Liver (tissue), 9 donors: Measurements from ENCODE around the gene NLGN4X. TPM values are rescaled to one million over a fixed set of nuclear protein-coding genes. Genes with fewer than 3 reads are reported as not detected.

Source experiments
- DNase-seq: peaks from one replicate; pipeline ENCODE4 v3.0.0-alpha.2; 2017; ENCODE audit warnings: low spot score
- H3K27ac ChIP-seq, 2 donors: one replicate each; pipeline ENCODE4 v1.7.0; 2013; ENCODE audit warnings: inconsistent platforms in 2 of 2, low read length in 2 of 2, control low read depth in 1 of 2, low read depth in 1 of 2, mild to moderate bottlenecking in 1 of 2
- H3K27me3 ChIP-seq, 4 donors: one replicate each; pipeline versions ENCODE4 v1.6.1 to v1.7.0; 2013; ENCODE audit warnings: low read length in 3 of 4, inconsistent platforms in 1 of 4, mild to moderate bottlenecking in 1 of 4, moderate library complexity in 1 of 4; ENCODE audit not compliant: control insufficient read depth in 4 of 4, insufficient read depth in 4 of 4
- H3K36me3 ChIP-seq, 4 donors: one replicate each; pipeline versions ENCODE4 v1.6.1 to v1.7.0; 2013; ENCODE audit warnings: low read length in 3 of 4, mild to moderate bottlenecking in 3 of 4, low read depth in 1 of 4, moderate library complexity in 1 of 4; ENCODE audit not compliant: control insufficient read depth in 4 of 4, insufficient read depth in 3 of 4
- H3K4me1 ChIP-seq, 4 donors: one replicate each; pipeline versions ENCODE4 v1.6.1 to v1.7.0; 2013; ENCODE audit warnings: low read length in 3 of 4, mild to moderate bottlenecking in 3 of 4, moderate library complexity in 1 of 4; ENCODE audit not compliant: control insufficient read depth in 4 of 4, insufficient read depth in 4 of 4
- H3K4me3 ChIP-seq, 3 donors: one replicate each; pipeline versions ENCODE4 v1.6.1 to v1.7.0; 2013; ENCODE audit warnings: low read length in 3 of 3, control low read depth in 1 of 3, low read depth in 1 of 3, mild to moderate bottlenecking in 1 of 3
- H3K9ac ChIP-seq, 2 donors: one replicate each; pipeline ENCODE4 v1.7.0; 2013; ENCODE audit warnings: low read length in 2 of 2, mild to moderate bottlenecking in 2 of 2, moderate library complexity in 2 of 2, control low read depth in 1 of 2, low read depth in 1 of 2
- H3K9me3 ChIP-seq, 4 donors: one replicate each; pipeline versions ENCODE4 v1.6.1 to v1.7.0; 2013; ENCODE audit warnings: low read length in 3 of 4; ENCODE audit not compliant: control insufficient read depth in 4 of 4
- EGR1 ChIP-seq, 2 donors: IDR thresholded peaks; 2 replicates each; pipeline ENCODE4 v1.6.1; 2016 to 2018; ENCODE audit warnings: antibody characterized with exemption in 2 of 2, low read depth in 2 of 2
- FOXA1 ChIP-seq: IDR thresholded peaks from 2 replicates; pipeline ENCODE4 v1.6.1; 2016; ENCODE audit warnings: antibody characterized with exemption
- FOXA2 ChIP-seq: IDR thresholded peaks from 2 replicates; pipeline ENCODE4 v1.6.1; 2016; ENCODE audit warnings: antibody characterized with exemption
- GABPA ChIP-seq, 2 donors: IDR thresholded peaks in 1 of 2; conservative IDR thresholded peaks in 1 of 2; 2 replicates each; pipeline ENCODE4 v1.6.1; 2016; ENCODE audit warnings: antibody characterized with exemption in 2 of 2, mild to moderate bottlenecking in 1 of 2, moderate library complexity in 1 of 2
- HNF4A ChIP-seq, 2 donors: conservative IDR thresholded peaks; 2 replicates each; pipeline ENCODE4 v1.6.1; 2016; ENCODE audit warnings: antibody characterized with exemption in 2 of 2, mild to moderate bottlenecking in 2 of 2
- HNF4G ChIP-seq: IDR thresholded peaks from 2 replicates; pipeline ENCODE4 v1.6.1; 2016; ENCODE audit warnings: antibody characterized with exemption
- NR2F2 ChIP-seq: IDR thresholded peaks from 2 replicates; pipeline ENCODE4 v1.6.1; 2016; ENCODE audit warnings: antibody characterized with exemption
- RAD21 ChIP-seq, 2 donors: IDR thresholded peaks; 2 replicates each; pipeline ENCODE4 v1.6.1; 2016; ENCODE audit warnings: antibody characterized with exemption in 2 of 2, mild to moderate bottlenecking in 2 of 2
- RXRA ChIP-seq, 2 donors: IDR thresholded peaks; 2 replicates each; pipeline ENCODE4 v1.6.1; 2017 to 2018; ENCODE audit warnings: antibody characterized with exemption in 2 of 2, mild to moderate bottlenecking in 1 of 2
- SP1 ChIP-seq: IDR thresholded peaks from 2 replicates; pipeline ENCODE4 v1.6.1; 2018; ENCODE audit warnings: antibody characterized with exemption, mild to moderate bottlenecking
- YY1 ChIP-seq: IDR thresholded peaks from 2 replicates; pipeline ENCODE4 v1.6.1; 2016; ENCODE audit warnings: antibody characterized with exemption, mild to moderate bottlenecking
- WGBS: extraction: QIAGEN DNeasy Blood & Tissue Kit; methylation state at CpG from one replicate; pipeline ENCODE4 v1.1.7; 2013; 5-methylcytosine and 5-hydroxymethylcytosine counted together
- polyA plus RNA-seq, 2 donors: library from polyadenylated mRNA; stranded (reverse) in 1 of 2; unstranded in 1 of 2; fragments of 200-250 nt in 1 of 2; fragments of >200 nt in 1 of 2; fragmentation: Nextera tagmentation in 1 of 2; extraction: Ambion mirVana in 1 of 2; gene quantifications; one replicate each; pipeline versions ENCODE4 v1.2.1 to v1.2.3, GENCODE V29; 2013 to 2015
- total RNA-seq, 2 donors: library from RNA; depleted of rRNA; stranded (reverse); fragments of >200 nt; gene quantifications; one replicate each; pipeline ENCODE4 v1.2.3, GENCODE V29; 2014
- TF ChIP-seq, protein P1 (sequence below): fragments of 150-350 bp; IDR thresholded peaks from 2 replicates; pipeline ENCODE4 v1.5.1; 2017; ENCODE audit warnings: improper control_type of control experiment, low read depth, low read length; ENCODE audit not compliant: missing input control
- TF ChIP-seq, protein P2 (sequence below): IDR thresholded peaks from 2 replicates; pipeline ENCODE4 v1.6.1; 2016; ENCODE audit warnings: antibody characterized with exemption
- TF ChIP-seq, protein P3 (sequence below): IDR thresholded peaks from 2 replicates; pipeline ENCODE4 v1.6.1; 2016; ENCODE audit warnings: antibody characterized with exemption, mild to moderate bottlenecking
- TF ChIP-seq, protein P4 (sequence below): IDR thresholded peaks from 2 replicates; pipeline ENCODE4 v1.6.1; 2016; ENCODE audit warnings: antibody characterized with exemption
- donor health status: healthy.
- donor health status: healthy.
- donor health status: healthy.
- donor health status: healthy.
- donor health status: healthy.

NLGN4X gene
- total and polyA plus RNA-seq, 4 donors = 0.33 to 2.8 (median 0.93) TPM

DNA sequence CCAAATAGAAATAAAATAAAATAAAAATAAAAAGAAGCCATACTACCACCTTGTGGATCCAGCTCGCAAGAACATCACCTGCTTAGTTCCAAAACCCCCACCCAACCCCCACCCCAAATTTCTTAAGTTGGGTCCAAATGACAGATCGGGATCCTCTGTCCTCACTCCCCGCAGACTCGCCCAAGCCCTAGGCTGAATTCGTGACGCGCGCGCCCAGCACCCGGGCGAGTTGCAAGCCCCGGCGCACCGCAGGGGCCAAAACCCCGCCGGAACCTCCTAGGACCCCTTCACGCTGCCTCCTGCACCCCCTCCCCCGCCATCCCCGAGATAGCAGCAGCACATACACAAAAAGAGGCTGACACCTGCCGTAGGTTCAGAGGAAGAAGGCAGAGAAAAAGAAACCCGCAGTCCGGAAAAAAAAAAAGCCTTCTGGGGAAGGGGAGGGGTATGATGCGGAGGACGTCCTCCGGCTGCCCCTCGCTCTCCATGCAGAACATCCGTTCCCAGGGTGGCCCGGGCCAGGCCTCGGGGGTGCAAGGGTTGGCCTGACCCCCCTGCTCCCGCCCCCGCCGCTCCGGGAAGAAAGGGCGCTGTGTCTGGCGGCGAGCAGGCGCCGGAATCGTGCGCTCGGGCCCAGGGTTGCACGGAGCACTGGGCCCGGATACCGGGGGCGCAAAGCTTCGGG lies 2.6 kb downstream of the NLGN4X start:
- peak overlapping the region in 2 of 3 donors; percentile 54 to 58 for H3K4me3 ChIP-seq
- H3K9me3 ChIP-seq = no peaks in the 10 kb centered on the region
- TF ChIP-seq HNF4A (conservative IDR thresholded peaks at IDR 0.05) (no peak), FOXA2 (no peak), SP1 (no peak), EGR1 (IDR thresholded peaks at IDR 0.05; ENCODE audit: low read depth in 2 of 2) (no peak), RXRA (IDR thresholded peaks at IDR 0.05) (no peak), FOXA1 (no peak), RAD21 (IDR thresholded peaks at IDR 0.05) (no peak), YY1 (no peak), NR2F2 (no peak), HNF4G (no peak), GABPA (IDR thresholded peaks at IDR 0.05 in 1 of 2, conservative IDR thresholded peaks at IDR 0.05 in 1 of 2) (no peak)
- TF ChIP-seq, protein P1, sequence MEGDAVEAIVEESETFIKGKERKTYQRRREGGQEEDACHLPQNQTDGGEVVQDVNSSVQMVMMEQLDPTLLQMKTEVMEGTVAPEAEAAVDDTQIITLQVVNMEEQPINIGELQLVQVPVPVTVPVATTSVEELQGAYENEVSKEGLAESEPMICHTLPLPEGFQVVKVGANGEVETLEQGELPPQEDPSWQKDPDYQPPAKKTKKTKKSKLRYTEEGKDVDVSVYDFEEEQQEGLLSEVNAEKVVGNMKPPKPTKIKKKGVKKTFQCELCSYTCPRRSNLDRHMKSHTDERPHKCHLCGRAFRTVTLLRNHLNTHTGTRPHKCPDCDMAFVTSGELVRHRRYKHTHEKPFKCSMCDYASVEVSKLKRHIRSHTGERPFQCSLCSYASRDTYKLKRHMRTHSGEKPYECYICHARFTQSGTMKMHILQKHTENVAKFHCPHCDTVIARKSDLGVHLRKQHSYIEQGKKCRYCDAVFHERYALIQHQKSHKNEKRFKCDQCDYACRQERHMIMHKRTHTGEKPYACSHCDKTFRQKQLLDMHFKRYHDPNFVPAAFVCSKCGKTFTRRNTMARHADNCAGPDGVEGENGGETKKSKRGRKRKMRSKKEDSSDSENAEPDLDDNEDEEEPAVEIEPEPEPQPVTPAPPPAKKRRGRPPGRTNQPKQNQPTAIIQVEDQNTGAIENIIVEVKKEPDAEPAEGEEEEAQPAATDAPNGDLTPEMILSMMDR = no peak
- TF ChIP-seq, protein P2, sequence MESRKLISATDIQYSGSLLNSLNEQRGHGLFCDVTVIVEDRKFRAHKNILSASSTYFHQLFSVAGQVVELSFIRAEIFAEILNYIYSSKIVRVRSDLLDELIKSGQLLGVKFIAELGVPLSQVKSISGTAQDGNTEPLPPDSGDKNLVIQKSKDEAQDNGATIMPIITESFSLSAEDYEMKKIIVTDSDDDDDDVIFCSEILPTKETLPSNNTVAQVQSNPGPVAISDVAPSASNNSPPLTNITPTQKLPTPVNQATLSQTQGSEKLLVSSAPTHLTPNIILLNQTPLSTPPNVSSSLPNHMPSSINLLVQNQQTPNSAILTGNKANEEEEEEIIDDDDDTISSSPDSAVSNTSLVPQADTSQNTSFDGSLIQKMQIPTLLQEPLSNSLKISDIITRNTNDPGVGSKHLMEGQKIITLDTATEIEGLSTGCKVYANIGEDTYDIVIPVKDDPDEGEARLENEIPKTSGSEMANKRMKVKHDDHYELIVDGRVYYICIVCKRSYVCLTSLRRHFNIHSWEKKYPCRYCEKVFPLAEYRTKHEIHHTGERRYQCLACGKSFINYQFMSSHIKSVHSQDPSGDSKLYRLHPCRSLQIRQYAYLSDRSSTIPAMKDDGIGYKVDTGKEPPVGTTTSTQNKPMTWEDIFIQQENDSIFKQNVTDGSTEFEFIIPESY = no peak
- TF ChIP-seq, protein P3, sequence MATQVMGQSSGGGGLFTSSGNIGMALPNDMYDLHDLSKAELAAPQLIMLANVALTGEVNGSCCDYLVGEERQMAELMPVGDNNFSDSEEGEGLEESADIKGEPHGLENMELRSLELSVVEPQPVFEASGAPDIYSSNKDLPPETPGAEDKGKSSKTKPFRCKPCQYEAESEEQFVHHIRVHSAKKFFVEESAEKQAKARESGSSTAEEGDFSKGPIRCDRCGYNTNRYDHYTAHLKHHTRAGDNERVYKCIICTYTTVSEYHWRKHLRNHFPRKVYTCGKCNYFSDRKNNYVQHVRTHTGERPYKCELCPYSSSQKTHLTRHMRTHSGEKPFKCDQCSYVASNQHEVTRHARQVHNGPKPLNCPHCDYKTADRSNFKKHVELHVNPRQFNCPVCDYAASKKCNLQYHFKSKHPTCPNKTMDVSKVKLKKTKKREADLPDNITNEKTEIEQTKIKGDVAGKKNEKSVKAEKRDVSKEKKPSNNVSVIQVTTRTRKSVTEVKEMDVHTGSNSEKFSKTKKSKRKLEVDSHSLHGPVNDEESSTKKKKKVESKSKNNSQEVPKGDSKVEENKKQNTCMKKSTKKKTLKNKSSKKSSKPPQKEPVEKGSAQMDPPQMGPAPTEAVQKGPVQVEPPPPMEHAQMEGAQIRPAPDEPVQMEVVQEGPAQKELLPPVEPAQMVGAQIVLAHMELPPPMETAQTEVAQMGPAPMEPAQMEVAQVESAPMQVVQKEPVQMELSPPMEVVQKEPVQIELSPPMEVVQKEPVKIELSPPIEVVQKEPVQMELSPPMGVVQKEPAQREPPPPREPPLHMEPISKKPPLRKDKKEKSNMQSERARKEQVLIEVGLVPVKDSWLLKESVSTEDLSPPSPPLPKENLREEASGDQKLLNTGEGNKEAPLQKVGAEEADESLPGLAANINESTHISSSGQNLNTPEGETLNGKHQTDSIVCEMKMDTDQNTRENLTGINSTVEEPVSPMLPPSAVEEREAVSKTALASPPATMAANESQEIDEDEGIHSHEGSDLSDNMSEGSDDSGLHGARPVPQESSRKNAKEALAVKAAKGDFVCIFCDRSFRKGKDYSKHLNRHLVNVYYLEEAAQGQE = no peak
- TF ChIP-seq, protein P4, sequence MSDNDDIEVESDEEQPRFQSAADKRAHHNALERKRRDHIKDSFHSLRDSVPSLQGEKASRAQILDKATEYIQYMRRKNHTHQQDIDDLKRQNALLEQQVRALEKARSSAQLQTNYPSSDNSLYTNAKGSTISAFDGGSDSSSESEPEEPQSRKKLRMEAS = no peak
- no peaks in the 10 kb centered on the region for H3K36me3 ChIP-seq
- peaks cover 0 to 18% (median 13%) of the 10 kb centered on the region in 4 donors for H3K4me1 ChIP-seq
- DNase-seq = no peak
- 1% methylated on average over 46 of the region's 46 CpGs for WGBS
- no peaks in the 10 kb centered on the region for H3K27me3 ChIP-seq
- no peak overlapping the region for H3K27ac ChIP-seq
- no peak overlapping the region for H3K9ac ChIP-seq
